Measurements from ENCODE around the gene CPSF3.

CPSF3 gene

DNA sequence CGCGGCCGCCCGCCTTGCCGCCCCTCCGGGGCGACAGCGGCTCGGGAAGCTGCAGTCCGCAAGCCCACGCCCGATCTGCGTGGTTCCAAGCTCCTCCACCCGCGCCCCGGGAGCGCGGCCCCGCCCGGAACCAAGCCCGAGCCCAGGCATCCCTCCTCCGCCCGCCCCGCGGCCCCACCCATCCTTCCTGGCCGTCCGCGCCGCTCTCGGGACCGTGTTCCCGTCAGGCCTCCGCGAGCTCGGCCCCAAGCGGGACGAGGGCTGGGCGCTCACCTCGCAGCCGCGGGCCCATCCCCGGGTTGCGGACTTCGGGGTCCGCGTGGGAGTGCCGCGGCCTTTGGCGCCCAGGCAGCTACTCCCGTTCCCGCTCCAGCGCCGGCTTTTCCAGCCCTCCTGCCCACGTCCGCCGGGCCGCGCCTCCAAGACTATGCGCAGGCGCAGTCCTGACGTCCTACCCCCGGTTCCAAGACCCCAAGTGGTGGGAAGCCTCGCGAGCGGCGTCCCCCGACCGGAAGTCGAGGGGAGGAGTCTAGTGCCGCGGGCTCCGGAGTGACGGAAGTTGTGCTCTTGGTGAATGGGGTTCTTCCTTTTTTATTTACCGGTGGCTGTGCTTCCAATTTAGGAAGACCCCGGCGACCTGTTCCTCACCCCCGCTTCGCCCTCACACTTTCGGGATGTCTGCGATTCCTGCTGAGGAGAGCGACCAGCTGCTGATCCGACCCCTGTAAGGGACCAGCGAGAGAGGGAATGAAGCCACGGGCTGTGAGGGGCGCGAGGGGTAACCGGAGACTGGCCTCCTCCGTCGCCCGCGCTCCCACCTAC, at the start of gene CPSF3, which contains the start of gene ITGB1BP1:
TSS of gene CPSF3 (plus strand) at position 555 of the 822 bp plus-strand sequence. CDS start at position 675, 120 bp downstream.
TSS of gene ITGB1BP1 (minus strand) at position 429 of the 822 bp plus-strand sequence. CDS start 4,831 bp downstream, outside the sequence.
- Histone ChIP-seq H3K27me3 (ENCODE audit: insufficient read depth, low read length) (no peaks in the 10 kb centered on the region), H3K36me3 (ENCODE audit: insufficient read depth, low read length) (peaks cover 1% of the 10 kb centered on the region; the same call in 1 of the 2 replicates), H3K79me2 (ENCODE audit: control insufficient read depth, insufficient read depth, low read length, unreplicated experiment) (peaks cover 80% of the 10 kb centered on the region), H3K27ac (ENCODE audit: low read depth, low read length) (peak within 1 kb of the TSS; percentile 61), H2AFZ (ENCODE audit: low read length, unreplicated experiment) (peak within 1 kb of the TSS; percentile 98), H3K4me1 (ENCODE audit: control insufficient read depth, insufficient read depth, low read length, unreplicated experiment) (peaks cover 15% of the 10 kb centered on the region), H3K4me3 (ENCODE audit: low read depth, low read length) (peak within 1 kb of the TSS; percentile 98)

DNA sequence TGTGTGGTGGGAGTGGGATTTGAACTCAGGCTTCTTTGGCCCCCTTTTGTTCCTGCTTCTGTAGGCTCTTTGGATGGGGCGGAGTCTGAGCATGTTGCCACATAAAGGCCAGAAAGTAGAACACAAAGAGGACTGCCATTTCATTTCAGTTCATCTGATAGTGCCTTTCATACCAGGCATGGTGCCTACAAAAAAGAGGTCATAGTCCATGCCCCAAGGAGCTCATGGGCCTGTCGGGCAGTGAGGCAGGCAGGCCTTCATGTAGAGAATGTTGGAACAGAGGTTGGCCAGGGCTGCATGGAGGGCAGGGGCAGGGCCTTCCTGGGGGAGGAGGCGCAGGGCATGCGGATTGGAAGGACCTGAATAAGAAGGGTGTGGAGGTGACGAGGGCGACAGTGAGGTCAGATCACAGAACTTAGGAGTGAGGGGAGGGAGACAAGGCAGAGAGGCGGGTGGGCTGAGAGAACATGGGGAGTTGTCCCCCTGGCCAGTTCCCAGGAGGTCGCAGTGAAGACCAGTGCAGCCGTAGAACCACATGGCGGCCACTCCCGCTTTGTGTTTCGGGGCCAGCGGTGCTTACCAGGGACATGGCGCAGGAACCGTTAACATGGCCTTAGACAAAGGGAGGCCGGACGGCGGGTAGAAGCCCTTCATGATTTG, 49.3 kb upstream of the CPSF3 start:
- Histone ChIP-seq H3K79me2 (ENCODE audit: control insufficient read depth, insufficient read depth, low read length, unreplicated experiment) (peaks cover 5% of the 10 kb centered on the region), H2AFZ (ENCODE audit: low read length, unreplicated experiment) (no peak overlapping the region), H3K36me3 (ENCODE audit: insufficient read depth, low read length) (peaks cover 5% of the 10 kb centered on the region; the same call in 1 of the 2 replicates), H3K4me1 (ENCODE audit: control insufficient read depth, insufficient read depth, low read length, unreplicated experiment) (peaks cover 38% of the 10 kb centered on the region), H3K27me3 (ENCODE audit: insufficient read depth, low read length) (no peaks in the 10 kb centered on the region), H3K4me3 (ENCODE audit: low read depth, low read length) (no peak overlapping the region), H3K27ac (ENCODE audit: low read depth, low read length) (no peak overlapping the region)

DNA sequence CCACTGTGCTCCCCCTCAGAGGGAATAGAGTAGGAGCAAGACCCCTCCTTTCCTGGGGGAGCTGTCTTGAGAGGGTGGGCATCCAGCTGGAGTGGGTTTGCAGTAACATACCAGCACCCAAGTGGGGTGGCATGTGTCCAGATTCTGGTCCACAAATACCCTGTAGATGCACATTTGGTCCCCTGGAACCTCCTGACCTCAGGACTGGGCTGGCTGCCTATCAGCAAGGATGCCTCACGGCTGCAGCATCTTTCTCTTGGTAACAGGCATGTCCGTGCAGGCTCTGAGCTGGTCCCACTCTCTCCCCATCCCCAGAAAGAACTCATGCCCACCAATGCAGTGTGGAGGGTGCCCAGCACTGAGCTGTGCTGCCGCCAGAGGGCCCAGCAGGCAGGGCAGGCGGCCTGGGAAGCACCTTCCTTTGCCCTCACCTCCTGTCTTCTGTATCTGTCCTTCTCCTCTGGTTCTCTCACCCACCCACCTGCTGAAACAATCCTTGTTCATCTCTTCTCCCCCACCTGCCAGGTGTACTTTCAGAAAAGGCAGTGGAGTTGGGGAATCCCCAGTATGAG, 47.5 kb upstream of the CPSF3 start:
- Histone ChIP-seq H3K36me3 (ENCODE audit: insufficient read depth, low read length) (peaks cover 6% of the 10 kb centered on the region; the same call in 1 of the 2 replicates), H3K79me2 (ENCODE audit: control insufficient read depth, insufficient read depth, low read length, unreplicated experiment) (peaks cover 8% of the 10 kb centered on the region), H3K4me1 (ENCODE audit: control insufficient read depth, insufficient read depth, low read length, unreplicated experiment) (peaks cover 42% of the 10 kb centered on the region), H3K4me3 (ENCODE audit: low read depth, low read length) (no peak overlapping the region), H2AFZ (ENCODE audit: low read length, unreplicated experiment) (no peak overlapping the region), H3K27me3 (ENCODE audit: insufficient read depth, low read length) (no peaks in the 10 kb centered on the region), H3K27ac (ENCODE audit: low read depth, low read length) (no peak overlapping the region)

DNA sequence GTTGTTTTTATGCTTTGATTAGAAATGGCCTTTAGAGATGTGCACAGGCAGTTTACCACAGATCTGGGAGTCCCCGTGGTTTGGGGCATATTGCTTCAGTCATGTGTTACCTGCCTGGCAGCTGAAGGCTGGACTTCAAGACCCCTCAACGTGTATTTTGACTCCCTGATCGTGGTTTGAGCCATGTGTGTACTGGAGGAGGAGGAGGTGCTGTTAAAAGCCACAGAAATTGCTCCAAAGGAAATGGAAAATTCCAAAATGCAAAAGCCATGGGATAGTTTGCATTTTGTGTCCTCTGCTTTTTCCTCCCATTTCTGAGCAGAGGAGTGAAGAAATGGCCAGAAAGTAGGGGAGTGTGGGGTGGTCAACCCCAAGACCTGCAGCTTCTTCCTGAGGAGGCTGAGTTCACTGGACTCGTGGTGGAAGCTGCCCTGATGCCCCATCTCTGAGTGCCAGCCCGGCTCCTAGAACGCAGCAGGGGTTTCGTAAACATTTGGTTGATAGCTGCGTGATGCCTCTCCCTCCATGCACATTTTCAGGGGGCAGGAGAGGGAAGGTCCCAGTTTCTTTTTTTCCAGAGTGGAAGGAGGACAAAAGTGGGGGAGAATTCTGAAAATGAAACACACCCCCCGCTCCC, 45.9 kb upstream of the CPSF3 start:
- Histone ChIP-seq H3K4me3 (ENCODE audit: low read depth, low read length) (no peak overlapping the region), H3K27me3 (ENCODE audit: insufficient read depth, low read length) (no peaks in the 10 kb centered on the region), H3K79me2 (ENCODE audit: control insufficient read depth, insufficient read depth, low read length, unreplicated experiment) (peaks cover 8% of the 10 kb centered on the region), H3K27ac (ENCODE audit: low read depth, low read length) (peak overlapping the region; percentile 80), H2AFZ (ENCODE audit: low read length, unreplicated experiment) (no peak overlapping the region), H3K4me1 (ENCODE audit: control insufficient read depth, insufficient read depth, low read length, unreplicated experiment) (peaks cover 48% of the 10 kb centered on the region), H3K36me3 (ENCODE audit: insufficient read depth, low read length) (peaks cover 10% of the 10 kb centered on the region; the same call in 1 of the 2 replicates)

DNA sequence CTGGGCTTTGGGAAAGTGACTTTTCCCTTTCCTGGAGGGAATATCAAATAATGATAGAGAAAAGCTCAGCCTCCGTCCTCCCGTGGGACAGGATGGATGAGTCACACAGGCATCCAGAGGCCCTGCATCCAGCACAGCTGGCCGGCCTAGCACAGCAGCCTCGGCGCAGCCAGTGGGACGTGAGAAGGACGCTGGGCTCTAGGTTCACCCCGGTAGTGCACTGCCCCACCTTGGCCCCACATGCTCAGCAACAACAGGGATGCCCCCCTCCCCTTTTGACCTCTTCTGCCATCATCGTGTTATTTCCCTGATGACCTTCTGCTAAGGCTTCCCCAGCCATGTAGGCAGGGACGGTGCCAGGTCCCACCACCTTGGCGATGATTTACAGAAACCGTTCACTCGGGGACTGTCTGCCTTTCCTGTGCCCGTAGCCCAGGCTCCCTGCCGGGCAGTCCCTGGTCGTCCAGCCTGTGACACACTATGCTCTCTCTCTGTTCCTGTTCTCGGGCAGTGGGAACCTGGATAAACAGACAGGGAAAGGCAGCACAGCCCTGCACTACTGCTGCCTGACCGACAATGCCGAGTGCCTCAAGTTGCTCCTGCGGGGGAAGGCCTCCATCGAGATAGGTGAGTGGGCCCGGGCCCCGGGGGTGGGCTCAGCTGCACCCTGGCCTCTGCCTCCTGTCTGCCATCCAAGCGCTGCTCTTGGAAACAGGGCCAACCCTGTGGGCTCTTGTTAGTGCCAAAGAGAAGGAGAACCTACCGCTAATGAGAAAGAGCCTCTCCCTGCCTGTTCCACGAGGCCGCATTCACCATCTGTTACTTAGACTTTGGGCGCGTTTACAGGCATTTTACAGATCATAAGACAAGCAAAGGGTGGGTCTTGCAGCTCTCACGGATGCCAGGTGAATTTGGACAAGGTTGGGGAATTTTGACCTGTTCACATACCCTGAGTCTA, 44.7 kb upstream of the CPSF3 start:
- Histone ChIP-seq H3K4me1 (ENCODE audit: control insufficient read depth, insufficient read depth, low read length, unreplicated experiment) (peaks cover 52% of the 10 kb centered on the region), H3K79me2 (ENCODE audit: control insufficient read depth, insufficient read depth, low read length, unreplicated experiment) (peaks cover 8% of the 10 kb centered on the region), H2AFZ (ENCODE audit: low read length, unreplicated experiment) (no peak overlapping the region), H3K27ac (ENCODE audit: low read depth, low read length) (peak overlapping the region; percentile 80), H3K36me3 (ENCODE audit: insufficient read depth, low read length) (peaks cover 19% of the 10 kb centered on the region; the same call in 1 of the 2 replicates), H3K4me3 (ENCODE audit: low read depth, low read length) (no peak overlapping the region), H3K27me3 (ENCODE audit: insufficient read depth, low read length) (no peaks in the 10 kb centered on the region)

DNA sequence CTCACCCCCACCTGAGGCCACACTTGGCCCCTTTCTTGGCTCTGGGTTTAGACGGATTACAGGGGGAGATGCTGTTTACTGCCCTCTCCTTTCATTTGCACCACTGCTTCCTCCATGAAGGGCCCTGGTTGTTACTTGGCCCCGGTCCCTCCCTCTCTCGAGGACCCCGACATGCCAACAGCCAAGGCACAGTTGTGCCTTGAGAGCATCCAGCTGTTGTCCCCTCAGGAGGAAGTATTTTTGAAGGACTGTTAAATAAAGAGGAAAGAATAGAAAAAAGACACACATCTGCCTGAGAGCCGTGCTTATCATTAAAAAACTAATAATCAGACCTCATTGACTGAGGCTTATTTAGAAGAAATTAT, 44.1 kb upstream of the CPSF3 start:
- Histone ChIP-seq H3K36me3 (ENCODE audit: insufficient read depth, low read length) (peaks cover 19% of the 10 kb centered on the region; the same call in 1 of the 2 replicates), H3K27ac (ENCODE audit: low read depth, low read length) (no peak overlapping the region), H3K27me3 (ENCODE audit: insufficient read depth, low read length) (no peaks in the 10 kb centered on the region), H3K79me2 (ENCODE audit: control insufficient read depth, insufficient read depth, low read length, unreplicated experiment) (peaks cover 8% of the 10 kb centered on the region), H2AFZ (ENCODE audit: low read length, unreplicated experiment) (no peak overlapping the region), H3K4me3 (ENCODE audit: low read depth, low read length) (no peak overlapping the region), H3K4me1 (ENCODE audit: control insufficient read depth, insufficient read depth, low read length, unreplicated experiment) (peaks cover 52% of the 10 kb centered on the region)

DNA sequence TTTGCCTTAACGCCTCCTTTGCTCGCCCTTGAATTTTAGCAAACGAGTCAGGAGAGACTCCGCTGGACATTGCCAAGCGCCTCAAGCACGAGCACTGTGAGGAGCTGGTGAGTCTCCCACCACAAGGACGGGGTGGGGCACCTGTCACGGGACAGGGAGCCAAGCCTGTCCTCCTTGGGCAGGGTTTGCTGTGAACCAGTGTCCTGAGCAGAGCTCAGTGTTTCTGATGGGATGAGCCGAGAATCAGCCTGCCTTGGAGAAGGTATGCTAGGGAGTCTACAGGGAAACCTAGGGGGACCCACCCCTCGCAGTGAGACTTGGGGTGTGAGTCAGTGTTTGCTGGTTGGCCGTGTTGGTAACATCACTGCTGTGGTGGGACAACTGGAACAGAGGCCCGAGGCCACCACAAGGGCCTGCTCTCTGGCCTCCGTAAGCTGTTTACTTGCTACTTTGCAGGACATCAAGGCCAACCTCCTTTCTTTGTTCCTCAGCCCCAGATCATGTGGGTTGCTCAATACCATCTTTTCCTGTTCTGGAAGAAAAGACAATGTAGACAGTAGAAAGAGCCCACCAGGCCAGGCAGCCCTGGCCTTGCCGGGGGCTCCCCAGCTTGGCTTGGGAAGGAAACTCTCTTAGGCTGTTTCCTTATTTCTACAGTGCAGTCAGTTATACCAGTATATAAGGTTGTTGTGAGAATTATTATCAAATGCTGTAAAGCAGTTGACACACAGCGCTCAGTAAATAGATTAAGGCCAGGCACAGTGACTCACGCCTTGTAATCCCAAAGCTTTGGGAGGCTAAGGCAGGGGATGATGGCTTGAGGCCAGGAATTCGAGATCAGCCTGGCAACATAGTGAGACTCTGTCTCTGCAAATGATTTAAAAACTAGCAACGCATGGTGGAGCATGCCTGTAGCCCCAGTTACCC, 42.5 kb upstream of the CPSF3 start:
- H3K4me3 ChIP-seq (ENCODE audit: low read depth, low read length): peak overlapping the region; percentile 11; the same call in 1 of the 2 replicates
- H3K4me1 ChIP-seq (ENCODE audit: control insufficient read depth, insufficient read depth, low read length, unreplicated experiment): peaks cover 57% of the 10 kb centered on the region
- peaks cover 26% of the 10 kb centered on the region; the same call in 1 of the 2 replicates for H3K36me3 ChIP-seq (ENCODE audit: insufficient read depth, low read length)
- H3K27me3 ChIP-seq (ENCODE audit: insufficient read depth, low read length): no peaks in the 10 kb centered on the region
- H3K79me2 ChIP-seq (ENCODE audit: control insufficient read depth, insufficient read depth, low read length, unreplicated experiment): peaks cover 8% of the 10 kb centered on the region
- H2AFZ ChIP-seq (ENCODE audit: low read length, unreplicated experiment): no peak overlapping the region
- H3K27ac ChIP-seq (ENCODE audit: low read depth, low read length): peak overlapping the region; percentile 85

DNA sequence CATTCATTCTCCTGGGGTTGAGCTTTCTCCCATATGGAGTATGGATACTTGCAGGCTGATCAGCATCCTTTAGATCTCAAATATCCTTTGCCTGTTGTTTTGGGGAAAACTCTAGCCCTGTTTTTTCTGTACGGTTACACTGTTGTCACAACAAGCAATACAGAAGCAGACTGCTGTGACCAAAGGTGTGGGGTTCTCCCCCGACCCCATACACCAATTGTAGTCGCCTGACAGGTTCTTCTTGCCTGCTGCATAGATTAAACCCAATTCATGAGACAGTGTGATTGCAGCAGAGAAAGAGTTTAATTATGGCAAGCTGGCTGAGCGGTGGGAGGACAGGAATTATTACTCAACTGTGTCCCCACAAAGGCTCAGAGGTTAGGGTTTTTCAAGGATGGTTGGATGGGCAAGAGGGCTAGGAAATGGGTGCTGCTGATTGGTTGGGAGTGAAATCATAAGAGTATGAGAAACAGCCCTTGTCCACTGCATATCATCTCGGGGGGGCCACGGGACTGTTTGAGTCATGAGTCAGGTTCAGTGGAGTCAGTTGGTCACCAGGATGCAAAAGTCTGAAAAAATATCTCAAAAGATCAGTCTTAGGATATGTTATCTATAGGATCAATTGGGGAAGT, 40.7 kb upstream of the CPSF3 start:
- Histone ChIP-seq H3K27me3 (ENCODE audit: insufficient read depth, low read length) (no peaks in the 10 kb centered on the region), H3K4me1 (ENCODE audit: control insufficient read depth, insufficient read depth, low read length, unreplicated experiment) (peaks cover 57% of the 10 kb centered on the region), H3K79me2 (ENCODE audit: control insufficient read depth, insufficient read depth, low read length, unreplicated experiment) (peaks cover 8% of the 10 kb centered on the region), H3K4me3 (ENCODE audit: low read depth, low read length) (no peak overlapping the region), H2AFZ (ENCODE audit: low read length, unreplicated experiment) (no peak overlapping the region), H3K36me3 (ENCODE audit: insufficient read depth, low read length) (peaks cover 38% of the 10 kb centered on the region; the same call in 1 of the 2 replicates), H3K27ac (ENCODE audit: low read depth, low read length) (no peak overlapping the region)

Measured in ACC112 (cell line).